ENCODE results near the gene FANK1. TPM values are rescaled to one million over a fixed set of nuclear protein-coding genes. Genes with fewer than 3 reads are reported as not detected.
A peak's percentile ranks its signal among the peaks of the same experiment; 100 is the strongest.

The FANK1 gene
- total RNA-seq, 1 experiment from 2014 or later, result 0.73 TPM

GRCh38 chr10:125982260-125982948, 86.0 kb downstream of the FANK1 start:
- ChIA-PET CTCF (interaction anchor here (0.6 to 2.0 kb wide), 3 partner anchors 48 to 521 kb away, joined by 3 to 4 read pairs (median 3); no protein-coding TSS in a partner anchor), POLR2A (no interaction called here)
- TF ChIP-seq CTCF (IDR thresholded peaks at IDR 0.05; ENCODE audit: insufficient read depth in 1 of 2, low read depth in 1 of 2, low read length in 1 of 2, severe bottlenecking in 1 of 2, unreplicated experiment in 1 of 2), result peak; percentile 51 to 66
- H3K36me3 Mint-ChIP-seq (ENCODE audit: insufficient read depth, unreplicated experiment), result no peaks in the 10 kb centered on the region
- no peaks in the 10 kb centered on the region for H3K36me3 ChIP-seq (ENCODE audit: control insufficient read depth, insufficient read depth, low read length)
- peaks cover 7% of the 10 kb centered on the region for H3K4me1 Mint-ChIP-seq (ENCODE audit: low read depth, unreplicated experiment)
- no TSS peak for BruUV-seq (replicated peaks)
- intact Hi-C loops (cut with micrococcal nuclease; ENCODE audit: unreplicated experiment), result loop anchor here (1.0 to 10.0 kb wide), 6 partner anchors 114 to 762 kb away; no protein-coding TSS in a partner anchor
- no peaks in the 10 kb centered on the region for H3K9me3 ChIP-seq
- H3K4me1 ChIP-seq, result no peaks in the 10 kb centered on the region
- no peaks in the 10 kb centered on the region for H3K27me3 ChIP-seq (replicated peaks; ENCODE audit: control insufficient read depth, insufficient read depth, low read length)
- no peak overlapping the region for H3K27ac Mint-ChIP-seq (ENCODE audit: unreplicated experiment)
- peaks cover 10% of the 10 kb centered on the region for H3K27me3 Mint-ChIP-seq (ENCODE audit: insufficient read depth, unreplicated experiment)
- H3K9me3 Mint-ChIP-seq (ENCODE audit: unreplicated experiment), result no peaks in the 10 kb centered on the region
- H3K4me3 ChIP-seq (ENCODE audit: low read depth, low read length), result no peak overlapping the region
- DNase-seq, result peak in 1 of 2 experiments; percentile 49
- no peak overlapping the region for H3K4me3 Mint-ChIP-seq (ENCODE audit: unreplicated experiment)

GRCh38 chr10:125983161-125983560, 86.8 kb downstream of the FANK1 start:
- H3K4me3 Mint-ChIP-seq (ENCODE audit: unreplicated experiment), result no peak overlapping the region

GRCh38 chr10:125983656-125984055, 87.3 kb downstream of the FANK1 start:
- Histone ChIP-seq H3K9me3 (no peaks in the 10 kb centered on the region), H3K4me3 (ENCODE audit: low read depth, low read length) (no peak overlapping the region), H3K4me1 (no peaks in the 10 kb centered on the region), H3K27me3 (replicated peaks; ENCODE audit: control insufficient read depth, insufficient read depth, low read length) (no peaks in the 10 kb centered on the region), H3K36me3 (ENCODE audit: control insufficient read depth, insufficient read depth, low read length) (no peaks in the 10 kb centered on the region)
- ChIA-PET POLR2A (no interaction called here), CTCF (interaction anchor here (0.7 kb wide), 1 partner anchor 114 kb away, joined by 3 read pairs; no protein-coding TSS in a partner anchor)
- TF ChIP-seq CTCF (IDR thresholded peaks at IDR 0.05; ENCODE audit: insufficient read depth in 1 of 2, low read depth in 1 of 2, low read length in 1 of 2, severe bottlenecking in 1 of 2, unreplicated experiment in 1 of 2), result no peak
- no peaks in the 10 kb centered on the region for H3K36me3 Mint-ChIP-seq (ENCODE audit: insufficient read depth, unreplicated experiment)
- no peak overlapping the region for H3K4me3 Mint-ChIP-seq (ENCODE audit: unreplicated experiment)
- intact Hi-C loops (cut with micrococcal nuclease; ENCODE audit: unreplicated experiment), result loop anchor here (2.0 to 10.0 kb wide), 3 partner anchors 113 to 761 kb away; no protein-coding TSS in a partner anchor
- H3K4me1 Mint-ChIP-seq (ENCODE audit: low read depth, unreplicated experiment), result peaks cover 7% of the 10 kb centered on the region
- H3K27ac Mint-ChIP-seq (ENCODE audit: unreplicated experiment), result no peak overlapping the region
- H3K27me3 Mint-ChIP-seq (ENCODE audit: insufficient read depth, unreplicated experiment), result peaks cover 11% of the 10 kb centered on the region
- BruUV-seq (replicated peaks), result no TSS peak
- no peak for DNase-seq
- H3K9me3 Mint-ChIP-seq (ENCODE audit: unreplicated experiment), result no peaks in the 10 kb centered on the region

More at GRCh38 chr10:125983161-125983560, 86.8 kb downstream of the FANK1 start:
- H3K4me1 Mint-ChIP-seq (ENCODE audit: low read depth, unreplicated experiment), result peaks cover 7% of the 10 kb centered on the region
- Histone ChIP-seq H3K4me1 (no peaks in the 10 kb centered on the region), H3K27me3 (replicated peaks; ENCODE audit: control insufficient read depth, insufficient read depth, low read length) (no peaks in the 10 kb centered on the region), H3K36me3 (ENCODE audit: control insufficient read depth, insufficient read depth, low read length) (no peaks in the 10 kb centered on the region), H3K9me3 (no peaks in the 10 kb centered on the region), H3K4me3 (ENCODE audit: low read depth, low read length) (no peak overlapping the region)
- ChIA-PET POLR2A (no interaction called here), CTCF (interaction anchor here (0.7 kb wide), 1 partner anchor 114 kb away, joined by 3 read pairs; no protein-coding TSS in a partner anchor)
- peaks cover 11% of the 10 kb centered on the region for H3K27me3 Mint-ChIP-seq (ENCODE audit: insufficient read depth, unreplicated experiment)
- TF ChIP-seq CTCF (IDR thresholded peaks at IDR 0.05; ENCODE audit: insufficient read depth in 1 of 2, low read depth in 1 of 2, low read length in 1 of 2, severe bottlenecking in 1 of 2, unreplicated experiment in 1 of 2), result no peak
- intact Hi-C loops (cut with micrococcal nuclease; ENCODE audit: unreplicated experiment), result loop anchor here (2.0 to 10.0 kb wide), 3 partner anchors 114 to 762 kb away; no protein-coding TSS in a partner anchor
- H3K9me3 Mint-ChIP-seq (ENCODE audit: unreplicated experiment), result no peaks in the 10 kb centered on the region
- no peak overlapping the region for H3K27ac Mint-ChIP-seq (ENCODE audit: unreplicated experiment)
- no TSS peak for BruUV-seq (replicated peaks)
- no peaks in the 10 kb centered on the region for H3K36me3 Mint-ChIP-seq (ENCODE audit: insufficient read depth, unreplicated experiment)
- DNase-seq, result no peak
